Activated CD8-positive, alpha-beta T cell treated with anti-CD3 and anti-CD28 coated beads for 36 hours (primary cell): ENCODE data around the gene RB1. TPM values are rescaled to one million over a fixed set of nuclear protein-coding genes. Genes with fewer than 3 reads are reported as not detected.

Source experiments
- ATAC-seq: fragments of 200-7000 bp; cut with Tn5 transposase; one replicate; pipeline ENCODE4 v1.10.0; 2021; ENCODE audit warnings: mild to moderate bottlenecking, moderate library complexity
- CTCF ChIA-PET: fragments of 350-600 bp; sonication (Branson Sonifier 250); formaldehyde crosslinking; loops from one replicate; lab custom pipeline; 2021; ENCODE audit warnings: antibody characterized with exemption; lab: Charles Lee
- POLR2A ChIA-PET: fragments of 350-600 bp; sonication (Branson Sonifier 250); formaldehyde crosslinking; loops from one replicate; lab custom pipeline; 2021; ENCODE audit warnings: antibody characterized with exemption; lab: Charles Lee
- DNase-seq: peaks from one replicate; pipeline ENCODE4 v3.0.0-alpha.2; 2020
- H3K27ac Mint-ChIP-seq: one replicate; pipeline ENCODE4 v1.8.0; 2021; ENCODE audit warnings: mild to moderate bottlenecking, mixed read lengths
- H3K27me3 Mint-ChIP-seq: one replicate; pipeline ENCODE4 v1.8.0; 2021; ENCODE audit warnings: mixed read lengths
- H3K36me3 Mint-ChIP-seq: one replicate; pipeline ENCODE4 v1.8.0; 2021; ENCODE audit warnings: low read depth, mixed read lengths
- H3K4me1 Mint-ChIP-seq: one replicate; pipeline ENCODE4 v1.8.0; 2021; ENCODE audit warnings: low read depth, mixed read lengths
- H3K4me3 Mint-ChIP-seq: one replicate; pipeline ENCODE4 v1.8.0; 2021; ENCODE audit warnings: mild to moderate bottlenecking, moderate library complexity, mixed read lengths
- H3K9me3 Mint-ChIP-seq: one replicate; pipeline ENCODE4 v1.8.0; 2021; ENCODE audit warnings: mixed read lengths
- intact Hi-C: fragments of 100-400 bp; cut with micrococcal nuclease; formaldehyde crosslinking; loops from one replicate; pipeline ENCODE4 v1.10.0; 2022
- total RNA-seq, 2 experiments: library from RNA; stranded (reverse); gene quantifications; one replicate each; pipeline ENCODE4 v1.2.3, GENCODE V29; 2021
- TF ChIP-seq, protein P1 (sequence below): fragments of 200-600 bp; IDR thresholded peaks from one replicate; pipeline ENCODE4 v1.8.0; 2022; ENCODE audit warnings: antibody characterized with exemption, mild to moderate bottlenecking

Gene RB1
- total RNA-seq, 2 experiments from 2014 or later = 26.4 to 29.2 TPM

DNA sequence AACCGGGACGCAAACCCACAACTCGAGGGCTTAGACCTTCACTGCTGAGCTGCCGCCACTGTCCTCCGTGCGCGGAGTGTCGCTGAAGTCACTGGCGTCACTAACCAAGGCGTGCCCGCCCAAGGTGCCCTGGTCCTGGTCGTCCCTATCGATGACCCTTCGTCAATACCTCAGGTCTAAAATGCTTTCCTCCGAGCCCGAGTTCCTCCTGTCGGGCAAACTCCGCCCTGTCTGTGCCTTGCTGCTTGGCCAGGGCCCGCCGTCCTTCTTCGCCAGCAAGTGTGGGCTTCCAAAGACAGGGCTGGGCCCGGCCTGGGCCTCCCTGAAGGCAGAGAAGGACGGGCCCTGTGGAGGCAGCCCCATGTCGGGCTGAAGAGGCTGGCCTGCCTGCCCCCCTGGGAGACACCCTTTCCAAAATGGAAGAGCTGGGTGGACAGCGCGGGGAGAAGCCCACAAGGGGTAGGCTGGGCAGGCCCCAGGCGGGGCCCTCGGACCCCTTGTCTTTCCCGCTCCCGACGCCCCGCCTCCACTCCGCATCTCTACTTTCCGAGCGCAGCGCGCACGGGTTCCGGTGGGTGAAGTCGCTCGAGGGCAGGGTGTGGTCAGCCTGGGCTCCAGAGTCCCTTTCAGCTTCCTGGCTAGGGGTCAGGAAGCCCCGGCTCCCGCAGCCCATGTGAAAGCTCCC is 13.4 kb downstream of the RB1 start:
- Mint-ChIP-seq H3K9me3 (peaks cover 7% of the 10 kb centered on the region), H3K4me1 (peaks cover 46% of the 10 kb centered on the region), H3K27ac (no peak overlapping the region), H3K36me3 (peaks cover 59% of the 10 kb centered on the region), H3K27me3 (peaks cover 3% of the 10 kb centered on the region), H3K4me3 (no peak overlapping the region)
- CTCF ChIA-PET = interaction anchor here (1.0 kb wide), 1 partner anchor 190 kb away, joined by 3 read pairs; no protein-coding TSS in a partner anchor
- ATAC-seq (no peak), DNase-seq (no peak)
- POLR2A ChIA-PET = no interaction called here
- TF ChIP-seq, protein P1, sequence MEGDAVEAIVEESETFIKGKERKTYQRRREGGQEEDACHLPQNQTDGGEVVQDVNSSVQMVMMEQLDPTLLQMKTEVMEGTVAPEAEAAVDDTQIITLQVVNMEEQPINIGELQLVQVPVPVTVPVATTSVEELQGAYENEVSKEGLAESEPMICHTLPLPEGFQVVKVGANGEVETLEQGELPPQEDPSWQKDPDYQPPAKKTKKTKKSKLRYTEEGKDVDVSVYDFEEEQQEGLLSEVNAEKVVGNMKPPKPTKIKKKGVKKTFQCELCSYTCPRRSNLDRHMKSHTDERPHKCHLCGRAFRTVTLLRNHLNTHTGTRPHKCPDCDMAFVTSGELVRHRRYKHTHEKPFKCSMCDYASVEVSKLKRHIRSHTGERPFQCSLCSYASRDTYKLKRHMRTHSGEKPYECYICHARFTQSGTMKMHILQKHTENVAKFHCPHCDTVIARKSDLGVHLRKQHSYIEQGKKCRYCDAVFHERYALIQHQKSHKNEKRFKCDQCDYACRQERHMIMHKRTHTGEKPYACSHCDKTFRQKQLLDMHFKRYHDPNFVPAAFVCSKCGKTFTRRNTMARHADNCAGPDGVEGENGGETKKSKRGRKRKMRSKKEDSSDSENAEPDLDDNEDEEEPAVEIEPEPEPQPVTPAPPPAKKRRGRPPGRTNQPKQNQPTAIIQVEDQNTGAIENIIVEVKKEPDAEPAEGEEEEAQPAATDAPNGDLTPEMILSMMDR = no peak
- intact Hi-C loops = no loop called here

DNA sequence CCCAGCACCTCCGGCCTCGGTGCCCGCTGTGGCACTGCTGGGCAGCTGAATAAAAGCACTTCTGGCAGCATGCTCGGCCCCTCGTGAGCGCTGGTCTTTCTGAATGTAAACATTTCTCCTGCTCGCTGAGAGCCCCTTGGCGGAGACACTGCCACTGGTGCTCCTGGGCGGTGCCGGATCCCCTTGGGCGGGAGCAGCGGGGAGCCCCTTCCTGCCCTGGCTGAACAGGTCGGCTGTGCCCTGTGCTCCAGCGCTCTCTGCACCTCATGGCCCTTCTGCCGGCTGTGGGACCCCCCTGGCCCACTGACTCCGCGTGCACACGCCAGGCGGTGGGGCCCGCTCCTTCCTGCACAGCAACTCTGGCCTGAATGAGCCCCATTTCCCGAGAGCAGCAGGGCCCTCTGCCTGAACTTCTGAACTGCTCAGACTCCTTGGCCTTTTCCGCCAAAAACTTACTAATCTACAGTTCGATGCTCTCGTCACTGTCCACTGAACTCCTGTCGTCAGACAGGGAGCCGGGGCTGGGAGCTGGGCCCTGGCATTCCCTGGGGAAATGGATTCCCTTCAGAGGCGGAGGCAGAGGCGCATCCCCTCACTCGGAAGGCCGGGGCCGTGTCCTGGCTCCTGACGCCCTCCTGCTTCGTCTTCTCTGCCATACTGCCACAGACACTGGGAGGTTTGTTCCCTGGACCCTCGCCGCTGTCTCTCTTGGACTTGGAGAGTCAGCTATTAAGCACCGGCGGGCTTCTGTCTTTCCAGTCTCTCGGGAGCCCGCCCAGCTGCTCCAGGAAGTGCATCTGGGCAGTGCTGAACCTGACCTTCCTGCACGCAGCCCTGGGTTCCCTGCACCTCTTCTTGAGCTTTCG is 14.2 kb downstream of the RB1 start:
- TF ChIP-seq, protein P1 = no peak
- peak; percentile 3 for DNase-seq
- Mint-ChIP-seq H3K27ac (no peak overlapping the region), H3K4me3 (peak overlapping the region; percentile 56), H3K4me1 (peaks cover 47% of the 10 kb centered on the region), H3K27me3 (peaks cover 5% of the 10 kb centered on the region), H3K36me3 (peaks cover 60% of the 10 kb centered on the region), H3K9me3 (peaks cover 11% of the 10 kb centered on the region)
- intact Hi-C loops = no loop called here
- ChIA-PET CTCF (interaction anchor here (1.0 kb wide), 1 partner anchor 190 kb away, joined by 3 read pairs; no protein-coding TSS in a partner anchor), POLR2A (interaction anchor here (0.7 to 2.0 kb wide), 2 partner anchors 8 to 204 kb away, joined by 3 to 7 read pairs; no protein-coding TSS in a partner anchor)
- no peak for ATAC-seq

DNA sequence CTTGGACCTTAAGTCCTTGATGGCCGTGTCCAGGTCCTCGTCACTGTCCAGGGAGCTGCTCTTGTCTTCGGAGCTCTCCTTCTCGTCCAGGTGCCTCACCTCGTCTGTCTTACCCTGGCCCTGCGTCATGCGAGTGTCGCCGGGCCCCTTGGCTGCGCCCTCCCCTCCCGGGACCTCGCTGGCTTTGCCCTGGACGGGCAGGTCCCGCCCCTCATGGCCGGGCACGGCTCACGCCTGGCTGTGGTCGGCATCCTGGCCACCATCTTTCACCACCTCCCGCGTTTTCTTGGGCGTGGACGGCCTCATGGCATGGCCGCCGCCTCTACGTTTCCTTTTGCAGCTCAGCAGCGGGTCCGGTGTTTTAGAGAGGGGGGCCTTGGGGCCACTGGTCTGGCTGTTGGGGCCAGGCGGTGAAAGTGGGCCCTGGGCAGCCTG is 14.8 kb downstream of the RB1 start:
- POLR2A ChIA-PET = interaction anchor here (0.7 to 2.0 kb wide), 2 partner anchors 9 to 203 kb away, joined by 3 to 7 read pairs; no protein-coding TSS in a partner anchor
- intact Hi-C loops = no loop called here
- peak overlapping the region; percentile 56 for H3K4me3 Mint-ChIP-seq
- ATAC-seq = peak; percentile 10
- no peak overlapping the region for H3K27ac Mint-ChIP-seq
- peaks cover 11% of the 10 kb centered on the region for H3K9me3 Mint-ChIP-seq
- CTCF ChIA-PET = no interaction called here
- H3K27me3 Mint-ChIP-seq = peaks cover 5% of the 10 kb centered on the region
- H3K4me1 Mint-ChIP-seq = peaks cover 47% of the 10 kb centered on the region
- TF ChIP-seq, protein P1 = no peak
- peak; percentile 6 for DNase-seq
- peaks cover 56% of the 10 kb centered on the region for H3K36me3 Mint-ChIP-seq

DNA sequence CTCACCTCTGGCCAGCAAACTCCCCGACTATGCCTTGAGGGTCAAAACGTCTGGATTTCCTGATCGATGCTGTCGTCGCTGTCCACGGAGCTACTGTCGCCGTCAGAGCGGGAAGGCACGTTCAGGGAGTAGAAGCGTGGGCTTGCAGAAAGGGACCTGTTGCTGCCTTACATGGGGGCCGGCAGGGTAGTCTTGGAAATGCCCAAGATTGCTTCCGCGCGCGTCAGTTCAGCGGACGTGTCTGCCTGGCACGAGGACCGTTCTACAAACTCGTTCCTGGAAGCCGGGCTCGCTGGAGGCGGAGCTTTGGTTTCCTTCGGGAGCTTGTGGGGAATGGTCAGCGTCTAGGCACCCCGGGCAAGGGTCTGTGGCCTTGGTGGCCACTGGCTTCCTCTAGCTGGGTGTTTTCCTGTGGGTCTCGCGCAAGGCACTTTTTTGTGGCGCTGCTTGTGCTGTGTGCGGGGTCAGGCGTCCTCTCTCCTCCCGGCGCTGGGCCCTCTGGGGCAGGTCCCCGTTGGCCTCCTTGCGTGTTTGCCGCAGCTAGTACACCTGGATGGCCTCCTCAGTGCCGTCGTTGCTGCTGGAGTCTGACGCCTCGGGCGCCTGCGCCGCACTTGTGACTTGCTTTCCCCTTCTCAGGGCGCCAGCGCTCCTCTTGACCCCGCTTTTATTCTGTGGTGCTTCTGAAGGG is 15.4 kb downstream of the RB1 start:
- Mint-ChIP-seq H3K27ac (peak overlapping the region; percentile 69), H3K36me3 (peaks cover 54% of the 10 kb centered on the region), H3K4me3 (peak overlapping the region; percentile 56), H3K9me3 (peaks cover 11% of the 10 kb centered on the region), H3K27me3 (peaks cover 5% of the 10 kb centered on the region), H3K4me1 (peaks cover 47% of the 10 kb centered on the region)
- ChIA-PET CTCF (interaction anchor here (1.4 to 2.0 kb wide), 2 partner anchors 8 to 13 kb away, joined by 3 to 6 read pairs; no protein-coding TSS in a partner anchor), POLR2A (interaction anchor here (0.7 to 2.0 kb wide), 2 partner anchors 9 to 203 kb away, joined by 3 to 7 read pairs; no protein-coding TSS in a partner anchor)
- peak; percentile 49 for ATAC-seq
- intact Hi-C loops = no loop called here
- TF ChIP-seq, protein P1 = no peak
- peak; percentile 40 for DNase-seq
